Stimulated activated CD8-positive, alpha-beta memory T cell treated with anti-CD3 and anti-CD28 coated beads, Interleukin-7, amount 100 ng/mL, for 4 hours (primary cell): ENCODE data around the gene KIF22.

Source experiments
- DNase-seq, 2 donors: peaks; one replicate each; pipeline ENCODE4 v3.0.0-alpha.2; 2020; ENCODE audit warnings: low read depth in 2 of 2

The KIF22 gene

GRCh38 chr16:29841631-29842030 is 51.1 kb downstream of the KIF22 start:
- no peak for DNase-seq

DNA sequence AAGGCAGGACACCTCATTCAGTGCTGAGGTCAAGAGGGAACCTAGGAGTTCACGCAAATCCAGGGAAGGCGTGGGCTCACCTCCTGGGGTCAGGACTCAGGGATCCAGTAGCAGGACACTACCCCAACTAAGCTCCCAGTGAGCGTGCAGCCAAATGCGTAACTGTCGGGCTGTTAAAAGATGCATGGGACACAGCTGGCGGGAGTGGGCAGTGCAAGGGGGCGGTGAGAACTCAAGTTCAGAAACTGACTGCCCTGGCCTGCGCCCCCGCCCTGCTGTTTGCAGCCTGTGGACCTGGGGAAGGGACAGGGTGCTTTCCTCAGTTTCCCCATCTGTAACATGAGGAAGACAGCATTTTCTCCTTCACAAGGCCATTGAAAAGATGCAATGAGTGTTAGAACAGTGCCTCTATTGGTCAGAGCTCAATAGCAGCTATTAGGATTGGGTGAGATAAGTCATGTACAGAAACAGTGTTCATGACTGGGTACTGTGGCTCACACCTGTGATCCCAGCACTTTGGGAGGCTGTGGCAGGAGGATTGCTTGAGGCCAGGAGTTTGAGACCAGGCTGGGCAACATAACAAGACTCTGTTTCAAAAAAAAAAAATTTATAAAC is 52.3 kb downstream of the KIF22 start:
- DNase-seq, result no peak

DNA sequence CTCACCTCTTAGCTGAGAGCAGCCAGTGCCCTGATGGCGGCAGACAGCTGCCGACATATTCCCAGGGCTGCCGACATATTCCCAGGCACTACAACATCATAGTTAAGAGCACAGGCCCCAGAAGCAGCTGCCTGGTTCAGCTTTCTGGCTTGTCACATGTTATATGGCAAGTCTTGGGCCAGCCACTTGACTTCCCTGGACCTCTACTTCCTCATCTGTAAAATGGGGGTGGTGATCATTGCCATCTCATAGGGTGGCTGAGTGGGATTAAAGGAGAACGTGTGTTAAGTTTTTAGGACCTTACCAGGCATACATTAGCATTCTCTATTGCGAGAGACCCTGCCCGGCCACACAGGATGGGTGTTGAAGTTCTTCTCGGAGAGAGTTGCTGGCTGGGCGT is 53.4 kb downstream of the KIF22 start:
- DNase-seq, result no peak

GRCh38 chr16:29844575-29845331 is 54.2 kb downstream of the KIF22 start:
- DNase-seq, result no peak

- no peak for DNase-seq
These were observed 55.1 kb downstream of the KIF22 start for GRCh38 chr16:29845656-29846055.

- DNase-seq, result peak; percentile 61 to 70
These were observed 58.1 kb downstream of the KIF22 start for GRCh38 chr16:29848420-29849297.

- DNase-seq, result no peak
These were observed 59.0 kb downstream of the KIF22 start for GRCh38 chr16:29849505-29849904.

- DNase-seq, result no peak
These were observed 60.4 kb downstream of the KIF22 start for GRCh38 chr16:29850998-29851397.

DNA sequence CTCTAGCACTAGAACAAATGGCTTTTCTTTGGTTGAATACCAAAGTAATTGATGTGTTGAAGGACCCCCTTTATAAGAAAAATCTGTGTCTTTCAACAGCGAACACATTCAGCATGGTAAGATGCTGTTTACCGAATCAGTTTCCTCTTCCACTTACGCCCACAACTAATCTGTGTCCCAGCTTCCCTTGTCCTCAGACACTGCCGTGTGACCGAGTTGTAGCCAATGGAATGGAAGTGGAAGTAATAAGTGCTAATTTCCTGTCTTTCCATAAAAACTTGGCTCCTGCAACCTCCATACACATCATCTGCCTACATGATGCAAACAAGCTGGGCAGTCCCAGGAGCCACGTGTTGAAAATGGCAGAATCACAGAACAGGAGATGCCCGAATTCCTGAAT is 62.1 kb downstream of the KIF22 start:
- no peak for DNase-seq

DNA sequence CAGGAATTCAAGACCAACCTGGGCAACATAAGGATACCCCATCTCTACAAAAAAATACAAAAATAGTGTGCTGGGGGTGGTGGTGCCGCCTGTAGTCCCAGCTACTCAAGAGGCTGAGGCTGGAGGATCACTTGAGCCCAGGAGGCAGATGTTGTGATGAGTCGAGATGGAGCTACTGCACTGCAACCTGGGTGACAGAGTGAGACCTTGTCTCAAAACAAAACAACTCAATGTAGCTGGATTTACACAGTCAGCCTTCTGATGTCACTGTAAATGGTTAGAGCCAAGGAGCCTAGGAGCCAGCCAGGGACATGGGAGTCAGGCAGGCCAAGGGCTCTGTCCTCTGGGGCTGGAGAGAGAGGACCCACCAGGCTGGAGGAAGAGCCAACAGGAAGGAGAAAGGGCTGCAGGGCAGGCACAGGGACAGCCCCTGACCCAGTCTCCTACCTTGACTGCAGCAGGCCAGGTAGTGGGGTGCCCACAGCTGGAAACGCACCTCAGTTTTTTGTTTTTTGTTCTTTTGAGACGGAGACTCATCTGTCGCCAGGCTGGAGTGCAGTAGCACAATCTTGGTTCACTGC is 64.1 kb downstream of the KIF22 start:
- DNase-seq, result no peak
